C4-2B (cell line): Measurements from ENCODE around the gene UGT1A6.
"Not testable (repeated sequence)": the region's sequence is repeated elsewhere in the genome, so short reads cannot be mapped to it uniquely, and the experiment has no call there.

Experiments used
- H3K27ac ChIP-seq: fragments of 450-650 bp; 2 replicates; pipeline ENCODE4 v1.5.1; 2017
- CTCF ChIP-seq: fragments of 450-650 bp; conservative IDR thresholded peaks from 2 replicates; pipeline ENCODE4 v1.5.1; 2017; ENCODE audit warnings: mild to moderate bottlenecking
- ZFX ChIP-seq: fragments of 450-650 bp; IDR thresholded peaks from 2 replicates; pipeline ENCODE4 v1.6.1; 2017

UGT1A6 gene

DNA sequence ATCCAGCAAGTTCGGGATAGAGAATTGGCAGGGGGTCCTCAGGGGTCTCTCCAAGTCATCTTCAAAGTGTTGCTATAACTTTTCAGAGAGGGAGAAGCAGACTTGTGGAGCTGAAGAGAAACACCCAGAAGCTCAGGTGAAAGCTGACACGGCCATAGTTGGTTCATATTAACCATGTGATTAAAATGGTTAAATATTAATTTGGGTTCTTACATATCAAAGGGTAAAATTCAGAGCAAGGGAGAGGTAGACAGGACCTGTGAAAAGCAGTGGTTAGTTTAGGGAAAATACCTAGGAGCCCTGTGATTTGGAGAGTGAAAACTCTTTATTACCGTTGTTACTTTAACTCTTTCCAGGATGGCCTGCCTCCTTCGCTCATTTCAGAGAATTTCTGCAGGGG, at the start of gene UGT1A6:
UGT1A6 (plus strand) TSS at position 243 of the 400 bp plus-strand sequence; CDS start at position 358, 115 bp downstream.
- peak within 1 kb of the TSS; percentile 55 for H3K27ac ChIP-seq
- no peak for TF ChIP-seq ZFX
- TF ChIP-seq CTCF = no peak

DNA sequence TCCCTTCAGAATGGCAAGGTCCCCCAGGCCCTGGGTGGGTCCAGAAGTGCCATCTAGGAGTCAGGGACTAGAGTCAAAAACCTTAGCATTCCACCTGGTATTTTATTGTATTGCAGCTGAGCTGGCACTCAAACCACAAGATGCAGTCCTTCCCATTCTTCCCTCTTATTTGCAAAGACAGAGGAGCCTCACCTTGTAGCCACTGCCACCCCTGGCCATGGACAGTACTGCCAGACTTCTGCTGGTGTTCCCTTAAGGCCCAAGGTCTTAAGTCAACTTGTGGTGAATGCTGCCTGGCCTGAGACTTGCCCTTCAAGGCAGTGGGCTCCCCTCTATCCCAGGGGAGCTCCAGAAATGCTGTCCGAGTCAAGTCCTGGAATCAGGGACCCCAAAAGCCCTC, 49.6 kb upstream of the UGT1A6 start:
- TF ChIP-seq ZFX (no peak), CTCF (peak; percentile 37)
- no peak overlapping the region for H3K27ac ChIP-seq

GRCh38 chr2:233646033-233646432, 46.7 kb upstream of the UGT1A6 start:
- H3K27ac ChIP-seq = not testable (repeated sequence)

GRCh38 chr2:233650981-233651380, 41.7 kb upstream of the UGT1A6 start:
- H3K27ac ChIP-seq = no peak overlapping the region
- TF ChIP-seq CTCF = no peak
- no peak for TF ChIP-seq ZFX

GRCh38 chr2:233651430-233651829, 41.3 kb upstream of the UGT1A6 start:
- TF ChIP-seq CTCF = no peak
- no peak for TF ChIP-seq ZFX
- no peak overlapping the region for H3K27ac ChIP-seq

DNA sequence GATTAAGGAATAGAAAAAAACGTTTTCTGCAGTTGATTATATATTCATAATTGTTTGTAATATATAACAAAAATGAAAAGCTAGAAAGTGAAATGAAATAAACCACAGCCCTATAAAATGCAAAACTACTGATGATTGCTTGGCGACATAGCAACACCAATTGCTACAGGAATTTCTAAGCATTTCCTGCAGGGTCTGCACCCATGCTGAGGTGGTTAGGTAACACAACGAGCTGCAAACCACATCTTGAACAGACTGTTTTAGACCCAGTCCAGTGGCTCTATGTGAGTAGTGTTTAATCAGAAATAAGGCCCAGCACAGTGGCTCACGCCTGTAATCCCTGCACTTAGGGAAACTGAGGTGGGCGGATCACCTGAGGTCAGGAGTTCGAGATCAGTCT, 38.2 kb upstream of the UGT1A6 start:
- no peak overlapping the region for H3K27ac ChIP-seq
- TF ChIP-seq ZFX (no peak), CTCF (no peak)

DNA sequence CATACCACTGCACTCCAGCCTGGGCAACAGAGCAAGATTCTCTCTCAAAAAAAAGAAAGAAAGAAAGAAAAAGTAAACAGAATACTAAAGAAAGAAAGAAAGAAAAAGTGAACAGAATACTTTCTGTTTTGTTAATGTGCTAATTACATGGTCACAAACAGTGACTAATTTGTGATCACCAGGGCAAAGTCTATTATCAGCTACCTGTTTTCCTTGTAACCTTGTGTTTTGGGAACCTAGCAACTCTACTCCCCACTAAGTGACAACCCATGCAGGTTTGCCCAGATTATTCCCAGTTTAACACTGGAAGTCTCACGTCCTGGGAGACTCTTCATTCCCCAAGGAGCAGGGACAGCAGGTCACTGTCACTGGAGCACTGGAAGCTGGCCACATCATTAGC, 37.6 kb upstream of the UGT1A6 start:
- H3K27ac ChIP-seq = no peak overlapping the region
- TF ChIP-seq ZFX (no peak), CTCF (no peak)

DNA sequence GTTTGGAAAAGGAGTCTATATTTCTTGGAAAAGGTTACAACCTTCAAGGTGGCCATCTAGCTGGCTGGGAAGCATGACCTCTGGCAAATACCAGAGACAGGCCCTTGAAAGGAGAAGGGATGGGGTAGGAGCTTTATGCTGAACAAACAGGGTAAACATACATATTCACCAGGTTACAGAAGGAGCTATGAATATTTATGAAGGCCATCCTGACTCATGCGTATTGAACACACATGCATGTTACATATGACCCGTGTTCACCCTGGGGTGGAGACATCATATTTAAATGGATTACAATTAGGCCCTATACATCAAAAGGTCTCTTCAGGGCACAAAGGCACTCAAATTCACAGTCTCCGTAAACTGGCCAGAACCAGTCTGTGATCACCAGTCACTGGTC, 36.7 kb upstream of the UGT1A6 start:
- H3K27ac ChIP-seq = not testable (repeated sequence)

GRCh38 chr2:233656443-233656842, 36.2 kb upstream of the UGT1A6 start:
- H3K27ac ChIP-seq = no peak overlapping the region
- TF ChIP-seq ZFX (no peak), CTCF (no peak)
